T-helper 17 cell (primary cell): Measurements from ENCODE around the gene FRMD5. TPM values are rescaled to one million over a fixed set of nuclear protein-coding genes. Genes with fewer than 3 reads are reported as not detected.

Experiments used
- ATAC-seq: fragments of 150-1000 bp; cut with Tn5 transposase; 2 replicates; pipeline ENCODE4 v1.10.0; 2021; ENCODE audit warnings: mild to moderate bottlenecking, moderate library complexity
- DNase-seq, 3 donors: peaks; one replicate each; pipeline versions ENCODE4 v3.0.0 to v3.0.0-alpha.2; 2020 to 2021
- H3K9me3 ChIP-seq: one replicate; pipeline ENCODE4 v1.7.0; 2013; ENCODE audit warnings: low read length, mild to moderate bottlenecking; ENCODE audit not compliant: control insufficient read depth, poor library complexity, severe bottlenecking
- H3K27ac Mint-ChIP-seq: one replicate; pipeline ENCODE4 v1.8.0; 2022; ENCODE audit warnings: mild to moderate bottlenecking, moderate library complexity, mixed read lengths
- H3K27me3 Mint-ChIP-seq: one replicate; pipeline ENCODE4 v1.8.0; 2022; ENCODE audit warnings: mixed read lengths
- H3K36me3 Mint-ChIP-seq: one replicate; pipeline ENCODE4 v1.8.0; 2022; ENCODE audit warnings: low read depth, mixed read lengths
- H3K4me1 Mint-ChIP-seq: one replicate; pipeline ENCODE4 v1.8.0; 2022; ENCODE audit warnings: mild to moderate bottlenecking, mixed read lengths
- H3K4me3 Mint-ChIP-seq: one replicate; pipeline ENCODE4 v1.8.0; 2022; ENCODE audit warnings: mild to moderate bottlenecking, moderate library complexity, mixed read lengths
- total RNA-seq, 4 donors: library from RNA in 2 of 4; stranded (reverse) in 2 of 4; gene quantifications; one replicate each; pipeline ENCODE4 v1.2.3 and lab custom pipeline; 2022 to 2026

FRMD5 gene
- total RNA-seq, 2 donors from 2014 or later, result not detected

DNA sequence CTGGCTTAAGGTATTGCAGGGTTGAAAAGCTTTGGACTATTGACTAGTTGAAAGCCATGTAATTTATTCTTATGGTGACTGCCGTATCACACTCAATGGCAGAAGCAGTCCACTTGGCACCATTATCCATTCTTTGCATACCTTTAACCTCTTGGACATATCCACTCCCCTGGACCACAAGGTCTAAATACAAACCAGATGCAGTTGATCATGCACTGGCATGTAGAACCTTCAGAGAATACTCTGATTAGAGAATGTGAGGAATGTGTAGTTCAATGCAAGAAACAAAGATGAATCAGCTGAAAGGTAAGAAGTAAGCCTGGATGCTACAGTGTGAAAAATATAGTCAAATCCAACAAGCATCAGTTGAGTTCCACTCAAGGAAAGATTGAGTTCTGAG, 93.1 kb downstream of the FRMD5 start:
- ATAC-seq, result no peak
- peaks cover 2% of the 10 kb centered on the region for H3K4me1 Mint-ChIP-seq
- no peak overlapping the region for H3K4me3 Mint-ChIP-seq
- peaks cover 3% of the 10 kb centered on the region for H3K36me3 Mint-ChIP-seq
- no peak for DNase-seq
- H3K27ac Mint-ChIP-seq, result no peak overlapping the region
- peaks cover 33% of the 10 kb centered on the region for H3K27me3 Mint-ChIP-seq
- no peaks in the 10 kb centered on the region for H3K9me3 ChIP-seq

- H3K4me3 Mint-ChIP-seq, result no peak overlapping the region
- DNase-seq, result no peak
- no peak for ATAC-seq
- H3K27ac Mint-ChIP-seq, result no peak overlapping the region
- H3K27me3 Mint-ChIP-seq, result peaks cover 26% of the 10 kb centered on the region
- peaks cover 2% of the 10 kb centered on the region for H3K4me1 Mint-ChIP-seq
- H3K36me3 Mint-ChIP-seq, result peaks cover 1% of the 10 kb centered on the region
- H3K9me3 ChIP-seq, result no peaks in the 10 kb centered on the region
Observed at GRCh38 chr15:44101286-44101685, 93.8 kb downstream of the FRMD5 start.

DNA sequence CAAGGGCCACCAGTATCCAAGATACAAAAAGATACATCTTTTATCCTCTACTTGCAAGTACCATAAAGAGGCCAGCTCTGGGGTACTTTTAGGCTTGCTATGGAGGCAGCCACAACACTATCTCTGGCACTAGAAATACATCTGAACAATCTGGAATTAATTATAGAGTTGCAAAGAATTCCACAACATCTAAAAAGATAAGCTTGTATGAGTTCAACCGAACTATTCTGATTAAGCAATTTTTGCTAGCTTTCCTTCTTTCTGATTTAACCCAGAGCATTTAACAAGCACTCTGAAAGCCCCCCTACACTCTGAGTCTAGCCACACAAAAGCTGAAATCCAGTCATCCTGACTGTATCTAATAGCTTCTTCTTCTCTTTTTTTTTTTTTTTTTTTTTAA, 95.4 kb downstream of the FRMD5 start:
- H3K9me3 ChIP-seq, result no peaks in the 10 kb centered on the region
- no peaks in the 10 kb centered on the region for H3K36me3 Mint-ChIP-seq
- H3K4me1 Mint-ChIP-seq, result peaks cover 2% of the 10 kb centered on the region
- no peak overlapping the region for H3K4me3 Mint-ChIP-seq
- DNase-seq (no peak), ATAC-seq (no peak)
- peaks cover 34% of the 10 kb centered on the region for H3K27me3 Mint-ChIP-seq
- H3K27ac Mint-ChIP-seq, result no peak overlapping the region

DNA sequence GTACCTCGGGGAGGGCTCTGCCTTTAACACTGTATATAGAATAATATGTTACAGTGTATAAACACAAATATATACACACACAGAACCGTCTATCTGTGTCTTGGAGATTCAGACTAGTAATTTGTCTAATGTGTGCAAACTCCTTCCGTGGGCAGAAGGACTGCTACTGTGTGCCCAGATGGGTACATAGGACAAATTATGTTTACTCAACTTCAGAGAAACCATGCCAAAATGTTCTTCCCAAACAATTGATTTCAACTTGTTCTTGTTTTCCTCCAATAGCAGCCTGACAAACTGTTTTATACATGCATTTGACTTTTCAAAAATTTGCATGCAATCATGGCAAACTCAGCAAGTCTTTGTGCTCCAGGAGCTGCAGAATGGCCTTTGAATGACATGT, 97.5 kb downstream of the FRMD5 start:
- H3K27me3 Mint-ChIP-seq, result peaks cover 36% of the 10 kb centered on the region
- no peaks in the 10 kb centered on the region for H3K36me3 Mint-ChIP-seq
- no peak overlapping the region for H3K4me3 Mint-ChIP-seq
- DNase-seq (no peak), ATAC-seq (no peak)
- no peaks in the 10 kb centered on the region for H3K4me1 Mint-ChIP-seq
- H3K9me3 ChIP-seq, result no peaks in the 10 kb centered on the region
- H3K27ac Mint-ChIP-seq, result no peak overlapping the region

GRCh38 chr15:44096596-44096995, 98.5 kb downstream of the FRMD5 start:
- Mint-ChIP-seq H3K36me3 (no peaks in the 10 kb centered on the region), H3K27ac (no peak overlapping the region), H3K4me3 (no peak overlapping the region), H3K27me3 (peaks cover 41% of the 10 kb centered on the region), H3K4me1 (no peaks in the 10 kb centered on the region)
- H3K9me3 ChIP-seq, result no peaks in the 10 kb centered on the region
- no peak for DNase-seq
- no peak for ATAC-seq

DNA sequence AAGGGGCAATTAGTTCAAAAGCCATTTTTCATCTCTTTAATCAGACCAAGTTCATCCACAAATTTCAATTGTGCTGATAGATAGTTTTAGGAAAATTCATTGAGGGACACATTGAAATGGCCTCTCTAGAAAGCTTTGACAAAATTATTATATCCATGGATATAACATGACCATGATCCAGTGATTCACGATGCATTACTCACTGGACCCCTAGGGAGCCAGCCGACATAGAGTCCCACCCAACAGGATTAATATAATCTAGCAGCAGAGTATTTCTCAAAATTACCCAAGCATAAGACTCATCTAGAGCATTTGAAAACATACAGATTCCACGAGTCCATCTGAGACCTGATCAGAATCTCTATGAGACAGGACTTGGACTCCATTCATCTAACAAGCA, 100.3 kb downstream of the FRMD5 start:
- Mint-ChIP-seq H3K4me1 (no peaks in the 10 kb centered on the region), H3K36me3 (no peaks in the 10 kb centered on the region), H3K4me3 (no peak overlapping the region), H3K27ac (no peak overlapping the region), H3K27me3 (peaks cover 33% of the 10 kb centered on the region)
- ATAC-seq (no peak), DNase-seq (no peak)
- H3K9me3 ChIP-seq, result no peaks in the 10 kb centered on the region

GRCh38 chr15:44093836-44094235, 101.2 kb downstream of the FRMD5 start:
- ATAC-seq (no peak), DNase-seq (no peak)
- no peaks in the 10 kb centered on the region for H3K36me3 Mint-ChIP-seq
- peaks cover 33% of the 10 kb centered on the region for H3K27me3 Mint-ChIP-seq
- H3K4me1 Mint-ChIP-seq, result no peaks in the 10 kb centered on the region
- no peak overlapping the region for H3K4me3 Mint-ChIP-seq
- H3K27ac Mint-ChIP-seq, result no peak overlapping the region
- no peaks in the 10 kb centered on the region for H3K9me3 ChIP-seq

DNA sequence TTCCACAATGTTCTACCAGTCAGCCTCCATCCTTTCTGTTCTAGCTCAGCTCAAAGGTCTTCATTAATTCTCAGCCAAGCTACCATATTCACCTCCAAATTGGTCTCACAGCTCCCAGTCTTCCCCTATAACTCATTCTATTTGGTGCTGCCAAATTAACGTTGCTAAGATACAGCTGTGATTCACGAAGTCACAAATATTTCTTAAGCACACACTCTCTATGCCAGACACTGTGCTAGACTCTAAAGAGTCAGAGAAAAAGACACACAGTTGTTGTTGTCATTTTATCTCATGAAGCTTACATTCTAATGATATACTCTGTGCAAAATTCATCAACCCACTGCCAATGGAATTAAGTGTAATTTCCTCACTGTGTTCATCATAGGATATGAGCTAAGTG, 102.8 kb downstream of the FRMD5 start:
- Mint-ChIP-seq H3K4me1 (no peaks in the 10 kb centered on the region), H3K27me3 (peaks cover 33% of the 10 kb centered on the region), H3K36me3 (no peaks in the 10 kb centered on the region), H3K27ac (no peak overlapping the region), H3K4me3 (no peak overlapping the region)
- ATAC-seq, result no peak
- H3K9me3 ChIP-seq, result no peaks in the 10 kb centered on the region
- no peak for DNase-seq

DNA sequence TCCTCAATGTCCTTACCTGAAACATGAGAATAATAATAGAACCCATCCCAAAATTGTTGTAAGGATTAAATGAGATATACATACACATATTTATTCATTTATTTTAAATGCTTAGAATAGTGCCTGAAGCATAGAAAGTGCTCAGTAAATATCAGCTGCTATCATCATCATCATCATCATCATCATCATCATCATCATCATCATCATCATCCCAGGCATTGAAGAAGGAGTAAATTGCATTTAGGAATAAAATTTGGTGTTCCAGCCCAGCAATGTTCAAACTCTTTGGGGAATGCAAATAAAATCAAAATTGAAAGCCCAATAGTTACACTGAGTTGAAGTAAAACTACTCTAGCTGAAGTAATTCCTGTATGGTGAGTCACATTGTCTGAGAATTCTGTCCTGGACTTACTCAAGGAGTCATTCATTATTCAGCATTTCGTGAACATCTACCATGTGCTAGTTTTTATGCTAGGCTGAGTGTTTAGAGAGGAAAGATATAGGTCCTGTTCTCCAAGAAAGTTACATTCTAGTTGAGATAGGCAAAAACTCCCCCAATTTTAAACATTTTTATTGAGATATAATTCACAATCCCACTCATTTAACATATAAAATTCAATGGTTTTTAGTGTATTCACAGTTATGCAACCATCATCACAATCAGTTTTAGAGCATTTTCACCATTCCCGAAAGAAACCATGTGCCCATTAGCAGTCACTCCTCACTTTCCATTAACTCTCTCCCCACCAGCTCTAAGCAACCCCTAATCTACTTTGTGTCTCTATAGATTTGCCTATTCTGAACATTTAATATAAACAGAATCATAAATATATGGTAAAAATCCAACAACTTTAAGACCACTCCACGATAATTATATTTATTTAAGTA, 107.2 kb downstream of the FRMD5 start:
- Mint-ChIP-seq H3K4me3 (no peak overlapping the region), H3K27ac (no peak overlapping the region), H3K36me3 (no peaks in the 10 kb centered on the region), H3K27me3 (peaks cover 29% of the 10 kb centered on the region), H3K4me1 (no peaks in the 10 kb centered on the region)
- ATAC-seq, result no peak
- no peak for DNase-seq
- H3K9me3 ChIP-seq, result no peaks in the 10 kb centered on the region

DNA sequence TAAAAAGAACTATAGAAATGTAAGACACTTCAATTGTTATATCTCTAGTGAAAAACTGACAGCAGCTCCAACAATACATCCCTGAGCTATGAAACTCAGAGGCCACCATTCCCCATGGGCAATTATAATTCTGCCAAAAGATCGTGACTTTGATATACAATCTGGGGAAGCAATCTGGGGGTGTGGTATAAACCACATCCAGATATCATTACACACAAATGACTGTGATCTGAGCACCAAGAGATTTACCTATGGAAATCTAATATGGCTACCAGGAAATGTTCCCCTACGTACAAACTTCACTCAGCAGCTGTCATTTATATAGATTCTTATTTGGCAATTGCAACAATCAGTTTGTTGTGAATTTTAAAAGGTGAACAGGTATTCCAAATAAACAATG, 110.3 kb downstream of the FRMD5 start:
- no peaks in the 10 kb centered on the region for H3K4me1 Mint-ChIP-seq
- H3K36me3 Mint-ChIP-seq, result no peaks in the 10 kb centered on the region
- no peaks in the 10 kb centered on the region for H3K9me3 ChIP-seq
- peaks cover 33% of the 10 kb centered on the region for H3K27me3 Mint-ChIP-seq
- DNase-seq (no peak), ATAC-seq (no peak)
- H3K4me3 Mint-ChIP-seq, result no peak overlapping the region
- no peak overlapping the region for H3K27ac Mint-ChIP-seq

GRCh38 chr15:44084171-44084570, 110.9 kb downstream of the FRMD5 start:
- ATAC-seq (no peak), DNase-seq (no peak)
- H3K36me3 Mint-ChIP-seq, result no peaks in the 10 kb centered on the region
- no peak overlapping the region for H3K4me3 Mint-ChIP-seq
- H3K27ac Mint-ChIP-seq, result no peak overlapping the region
- H3K9me3 ChIP-seq, result peaks cover 2% of the 10 kb centered on the region
- H3K4me1 Mint-ChIP-seq, result no peaks in the 10 kb centered on the region
- H3K27me3 Mint-ChIP-seq, result peaks cover 38% of the 10 kb centered on the region

GRCh38 chr15:44082558-44083157, 112.4 kb downstream of the FRMD5 start:
- no peaks in the 10 kb centered on the region for H3K36me3 Mint-ChIP-seq

DNA sequence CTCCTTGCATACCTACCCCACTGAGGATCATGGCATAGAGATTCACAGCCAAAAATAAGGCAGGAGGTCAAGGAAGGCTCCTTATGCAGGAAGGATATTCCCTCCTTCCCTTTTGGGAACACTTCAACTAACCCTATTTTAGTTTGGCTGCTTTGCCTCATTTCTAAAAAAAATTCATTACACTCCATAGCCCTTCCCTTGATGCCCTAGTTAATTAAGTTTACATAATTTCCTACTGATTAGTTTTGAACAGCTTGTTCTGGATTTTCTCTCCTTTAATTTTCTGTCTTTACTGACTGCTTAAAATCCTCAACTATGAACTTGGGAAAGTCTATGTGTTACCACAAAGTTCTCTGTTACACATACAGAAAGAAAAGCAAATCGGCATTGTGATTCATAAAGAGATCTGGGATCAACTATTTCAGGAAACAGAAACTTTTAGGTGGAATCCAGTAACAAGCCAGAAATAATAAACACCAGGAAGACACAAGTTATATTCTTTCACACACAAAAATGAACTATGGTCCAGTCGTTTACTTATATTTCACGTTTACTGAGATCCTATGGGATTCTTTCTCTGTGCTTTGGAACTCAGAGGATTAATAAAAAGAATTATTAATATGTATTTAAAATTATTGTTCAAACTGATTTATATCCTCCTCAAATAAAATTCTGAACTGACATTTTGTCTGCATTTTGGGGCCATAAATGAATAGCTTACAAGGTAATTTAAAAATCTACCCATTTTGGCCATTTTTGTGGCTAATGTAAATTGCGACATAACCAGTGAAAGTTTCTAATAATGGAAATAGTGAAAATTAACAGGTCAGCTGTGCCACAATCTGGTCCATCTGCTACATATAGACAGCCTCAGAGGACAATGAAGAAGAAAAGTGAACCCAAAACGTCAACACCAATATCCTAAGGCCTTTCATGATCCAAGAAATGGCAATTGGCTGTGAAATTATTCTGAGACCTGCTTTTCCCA, 113.8 kb downstream of the FRMD5 start:
- ATAC-seq, result no peak
- H3K27me3 Mint-ChIP-seq, result peaks cover 39% of the 10 kb centered on the region
- H3K27ac Mint-ChIP-seq, result no peak overlapping the region
- no peak overlapping the region for H3K4me3 Mint-ChIP-seq
- DNase-seq, result no peak
- no peaks in the 10 kb centered on the region for H3K36me3 Mint-ChIP-seq
- no peaks in the 10 kb centered on the region for H3K4me1 Mint-ChIP-seq
- H3K9me3 ChIP-seq, result peaks cover 3% of the 10 kb centered on the region

More at GRCh38 chr15:44082558-44083157, 112.4 kb downstream of the FRMD5 start:
- Mint-ChIP-seq H3K27me3 (peaks cover 38% of the 10 kb centered on the region), H3K27ac (no peak overlapping the region), H3K4me3 (no peak overlapping the region), H3K4me1 (no peaks in the 10 kb centered on the region)
- H3K9me3 ChIP-seq, result peaks cover 3% of the 10 kb centered on the region
- ATAC-seq, result no peak
- DNase-seq, result no peak
